GM18909 (cell line): ENCODE results near the gene PPP6R2.

Experiments used
- ATAC-seq: cut with Tn5 transposase; IDR thresholded peaks from one replicate; pipeline ENCODE4 v1.9.1; 2021; ENCODE audit warnings: mild to moderate bottlenecking; ENCODE audit not compliant: unreplicated experiment, poor library complexity

Gene PPP6R2

GRCh38 chr22:50476868-50477267 lies 133.7 kb downstream of the PPP6R2 start:
- ATAC-seq = no peak

GRCh38 chr22:50477923-50478322 lies 134.8 kb downstream of the PPP6R2 start:
- ATAC-seq = no peak

- no peak for ATAC-seq
These were observed 136.6 kb downstream of the PPP6R2 start for GRCh38 chr22:50479721-50480120.

GRCh38 chr22:50481045-50481439 lies 137.9 kb downstream of the PPP6R2 start:
- ATAC-seq = no peak

- ATAC-seq = no peak
These were observed 138.4 kb downstream of the PPP6R2 start, which contains the start of gene ADM2 for GRCh38 chr22:50481440-50482106. TSS of gene ADM2 (plus strand) at chr22:50481543. CDS start at chr22:50481848, 305 bp downstream.

GRCh38 chr22:50482107-50483074 lies 139.3 kb downstream of the PPP6R2 start:
- ATAC-seq = no peak

GRCh38 chr22:50483106-50483505 lies 140.0 kb downstream of the PPP6R2 start:
- no peak for ATAC-seq

GRCh38 chr22:50483556-50483955 lies 140.4 kb downstream of the PPP6R2 start:
- ATAC-seq = no peak

GRCh38 chr22:50483977-50484853 lies 141.1 kb downstream of the PPP6R2 start:
- no peak for ATAC-seq

- no peak for ATAC-seq
These were observed 142.3 kb downstream of the PPP6R2 start for GRCh38 chr22:50485221-50486131.

GRCh38 chr22:50486561-50487289 lies 143.6 kb downstream of the PPP6R2 start, which contains the start of gene MIOX:
TSS of gene MIOX (plus strand) at chr22:50486859. CDS start at chr22:50486898, 39 bp downstream.
- no peak for ATAC-seq

GRCh38 chr22:50487290-50488005 lies 144.3 kb downstream of the PPP6R2 start:
- no peak for ATAC-seq

GRCh38 chr22:50488006-50488677 lies 145.0 kb downstream of the PPP6R2 start:
- ATAC-seq = no peak

- no peak for ATAC-seq
These were observed 145.8 kb downstream of the PPP6R2 start for GRCh38 chr22:50488886-50489285.

- ATAC-seq = no peak
These were observed 146.5 kb downstream of the PPP6R2 start for GRCh38 chr22:50489363-50490243.

GRCh38 chr22:50490531-50491308 lies 147.6 kb downstream of the PPP6R2 start:
- ATAC-seq = no peak
